Fibroblast of skin of left biceps (primary cell): Measurements from ENCODE around the gene LIME1.
"Not testable (repeated sequence)": the region's sequence is repeated elsewhere in the genome, so short reads cannot be mapped to it uniquely, and the experiment has no call there.

Experiments
- DNase-seq, 2 experiments: peaks; one replicate each; pipeline ENCODE4 v3.0.0-alpha.2; 2013; ENCODE audit warnings: low read depth in 2 of 2

The LIME1 gene

GRCh38 chr20:63707558-63708300, 28.7 kb upstream of the LIME1 start, which contains the start of the genes ARFRP1 and ZGPAT:
TSS of gene ARFRP1 (minus strand) at chr20:63707976. CDS start at chr20:63707091, 885 bp downstream.
TSS of gene ZGPAT (plus strand) at chr20:63708039. CDS start at chr20:63708581, 542 bp downstream.
- DNase-seq = peak; percentile 37 to 38

- no peak for DNase-seq
These were observed 27.9 kb upstream of the LIME1 start for GRCh38 chr20:63708301-63709148.

- no peak for DNase-seq
These were observed 27.3 kb upstream of the LIME1 start for GRCh38 chr20:63709149-63709527.

GRCh38 chr20:63711085-63711645, 25.3 kb upstream of the LIME1 start:
- no peak for DNase-seq

DNA sequence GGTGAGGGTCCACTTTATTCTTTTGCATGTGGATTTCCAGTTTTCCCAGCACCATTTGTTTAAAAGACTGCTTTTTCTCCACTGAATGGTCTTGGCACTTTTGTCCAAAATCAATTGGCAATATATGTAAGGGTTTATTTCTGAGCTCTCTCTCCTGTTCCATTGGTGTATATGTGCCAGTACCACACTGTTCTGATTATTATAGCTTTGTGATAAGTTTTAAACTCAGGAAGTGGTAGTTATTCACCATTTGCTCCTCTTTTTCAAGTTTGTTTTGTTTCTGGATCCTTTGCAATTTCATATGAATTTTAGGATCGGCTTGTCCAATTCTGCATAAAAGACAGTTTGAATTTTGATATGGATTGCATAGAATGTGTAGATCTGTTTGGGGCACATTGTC, 24.3 kb upstream of the LIME1 start:
- DNase-seq = no peak

DNA sequence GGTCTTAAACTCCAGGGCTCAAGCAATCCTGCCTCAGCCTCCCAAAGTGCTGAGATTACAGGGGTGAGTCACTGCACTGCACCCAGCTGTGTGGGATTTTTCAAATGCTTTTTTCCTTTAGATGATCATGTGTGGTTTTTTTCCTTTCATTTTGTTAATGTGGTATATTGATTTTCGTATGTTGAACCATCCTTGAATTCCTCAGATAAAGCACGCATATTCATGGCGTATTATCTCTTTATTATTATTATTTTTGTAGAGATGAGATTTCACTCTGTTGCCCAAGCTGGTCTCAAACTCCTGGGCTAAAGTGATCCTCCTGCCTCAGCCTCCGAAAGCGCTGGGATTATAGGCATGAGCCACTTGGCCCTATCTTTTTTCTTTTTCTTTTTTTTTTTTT, 21.6 kb upstream of the LIME1 start:
- no peak for DNase-seq

DNA sequence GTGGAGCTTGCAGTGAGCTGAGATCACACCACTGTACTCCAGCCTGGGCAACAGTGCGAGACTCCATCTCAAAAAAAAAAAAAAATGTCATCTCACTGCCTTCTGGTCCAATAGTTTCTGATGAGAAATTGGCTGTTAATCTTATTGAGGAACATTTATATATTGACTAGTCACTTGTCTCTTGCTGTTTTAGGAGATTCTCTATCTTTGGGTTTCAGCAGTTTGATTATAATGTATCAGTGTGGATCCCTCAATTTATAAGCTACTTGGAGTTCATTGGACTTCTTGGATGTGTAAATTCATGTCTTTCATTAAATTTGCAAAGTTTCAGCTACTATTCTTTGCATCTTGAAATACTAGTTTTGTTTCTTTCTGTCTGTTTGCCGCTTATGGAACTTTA, 17.5 kb upstream of the LIME1 start:
- no peak for DNase-seq

- DNase-seq = not testable (repeated sequence)
These were observed 13.4 kb upstream of the LIME1 start for GRCh38 chr20:63722967-63723622.

DNA sequence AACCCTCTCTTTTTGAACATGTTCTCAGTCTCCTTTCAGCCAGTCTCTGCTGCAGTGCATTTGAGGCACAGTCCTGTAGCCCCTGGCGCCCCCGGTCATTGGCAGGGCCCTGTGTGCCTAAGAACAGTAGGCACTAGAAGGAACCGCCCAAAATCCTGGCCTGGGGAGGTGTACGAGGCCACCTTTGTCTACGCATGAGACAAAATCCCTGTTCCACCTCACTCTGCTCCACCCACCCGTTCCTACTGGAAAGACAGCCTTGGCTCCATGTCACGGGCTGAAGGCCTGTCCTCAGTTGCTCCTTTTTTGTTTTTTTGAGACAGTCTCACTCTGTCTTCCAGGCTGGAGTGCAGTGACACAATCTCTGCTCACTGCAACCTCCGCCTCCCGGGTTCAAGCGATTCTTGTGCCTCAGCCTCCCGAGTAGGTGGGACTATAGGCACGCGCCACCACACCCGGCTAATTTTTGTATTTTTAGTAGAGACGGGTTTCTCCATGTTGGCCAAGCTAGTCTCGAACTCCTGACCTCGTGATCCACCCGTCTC, 6.2 kb upstream of the LIME1 start:
- not testable (repeated sequence) for DNase-seq

DNA sequence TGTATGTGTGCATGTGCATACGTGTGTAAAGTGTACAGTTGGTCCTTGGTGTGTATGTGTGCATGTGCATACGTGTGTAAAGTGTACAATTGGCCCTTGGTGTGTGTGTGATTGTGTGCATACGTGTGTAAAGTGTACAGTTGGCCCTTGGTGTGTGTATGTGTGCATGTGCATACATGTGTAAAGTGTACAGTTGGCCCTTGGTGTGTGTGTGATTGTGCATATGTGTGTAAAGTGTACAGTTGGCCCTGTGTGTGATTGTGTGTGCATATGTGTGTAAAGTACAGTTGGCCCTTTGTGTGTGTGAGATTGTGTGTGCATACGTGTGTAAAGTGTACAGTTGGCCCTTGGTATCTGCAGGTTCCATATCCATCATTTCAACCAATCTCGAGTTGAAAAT, 5.1 kb upstream of the LIME1 start:
- DNase-seq = no peak

DNA sequence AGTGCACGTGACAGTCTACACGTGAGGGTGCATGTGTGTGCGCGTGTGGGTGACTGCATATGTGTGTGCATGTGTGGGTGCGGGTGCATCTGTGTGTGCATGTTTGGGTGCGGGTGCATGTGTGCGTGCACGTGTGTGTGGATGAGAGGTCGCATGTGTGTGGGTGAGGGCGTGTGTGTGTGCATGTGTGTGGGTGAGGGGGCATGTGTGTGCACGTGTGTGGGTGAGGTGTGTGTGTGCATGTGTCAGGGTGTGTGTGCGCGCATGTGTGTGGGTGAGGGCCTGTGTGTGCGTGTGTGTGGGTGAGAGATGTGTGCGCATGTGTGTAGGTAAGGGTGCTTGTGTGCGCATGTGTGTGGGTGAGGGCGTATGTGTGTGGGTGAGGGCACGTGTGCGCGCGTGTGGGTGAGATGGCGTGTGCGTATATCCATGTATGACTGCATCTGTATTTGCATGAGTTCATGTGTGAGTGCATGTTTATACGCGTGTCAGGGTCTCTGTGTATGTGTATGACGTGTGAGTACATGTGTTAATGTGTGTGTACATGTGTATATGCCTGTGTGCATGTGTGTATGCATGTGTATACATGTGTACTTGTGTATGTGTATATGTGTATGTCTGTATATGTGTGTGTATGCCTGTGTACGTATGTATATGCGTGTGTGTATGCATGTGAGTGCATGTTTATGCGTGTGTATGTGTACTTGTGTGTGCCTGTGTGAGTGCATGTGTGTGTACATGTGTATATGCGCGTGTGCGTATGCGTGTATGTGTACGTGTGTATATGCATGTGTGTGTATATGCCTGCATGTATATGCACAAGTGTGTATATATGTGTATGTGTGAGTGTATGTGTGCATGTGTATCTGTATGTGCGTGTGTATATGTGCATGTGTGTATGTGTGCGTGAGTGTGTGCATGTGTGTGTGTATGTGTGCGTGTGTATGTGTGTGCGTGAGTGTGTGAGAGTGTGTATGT, 4.1 kb upstream of the LIME1 start:
- DNase-seq = no peak

DNA sequence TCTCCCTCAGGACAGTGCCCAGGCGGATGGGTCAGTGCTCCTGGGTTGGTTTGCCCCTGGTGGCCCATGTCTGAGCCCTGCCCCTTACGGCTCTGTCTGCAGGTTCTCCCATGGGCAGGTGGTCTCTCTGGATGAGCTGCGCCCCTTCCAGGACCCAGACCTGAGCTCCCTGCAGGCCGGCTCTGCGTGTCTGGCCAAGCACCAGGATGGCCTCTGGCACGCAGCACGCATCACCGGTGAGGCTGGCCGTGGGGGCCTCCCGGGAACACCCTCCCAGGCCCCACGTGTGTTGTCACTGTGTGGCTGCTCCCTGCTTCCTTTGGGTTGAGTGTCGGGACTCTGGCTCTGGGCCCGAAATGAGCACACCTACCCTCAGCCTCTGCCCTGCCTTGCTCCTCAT, 3.3 kb upstream of the LIME1 start:
- no peak for DNase-seq

DNA sequence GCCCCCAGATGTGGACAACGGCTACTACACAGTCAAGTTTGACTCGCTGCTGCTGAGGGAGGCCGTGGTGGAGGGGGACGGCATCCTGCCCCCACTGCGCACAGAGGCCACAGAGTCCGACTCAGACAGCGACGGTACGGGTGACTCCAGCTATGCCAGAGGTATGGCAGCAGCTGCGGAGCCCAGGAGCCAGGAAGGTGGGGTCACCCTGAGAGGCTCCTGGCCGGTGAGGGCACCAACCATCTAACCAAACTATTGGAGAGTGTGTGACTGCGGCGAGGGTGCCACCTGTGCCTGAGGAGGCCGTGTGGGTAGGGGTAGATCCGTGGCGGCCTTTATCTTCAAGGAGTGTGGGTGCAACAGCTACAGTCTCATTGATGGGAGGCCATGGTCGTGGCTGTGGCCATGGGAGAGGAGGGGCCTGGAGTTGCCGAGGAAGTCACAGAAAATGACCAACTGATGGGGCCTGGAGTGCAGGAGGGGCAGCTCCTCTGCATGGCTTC, 2.8 kb upstream of the LIME1 start:
- no peak for DNase-seq

DNA sequence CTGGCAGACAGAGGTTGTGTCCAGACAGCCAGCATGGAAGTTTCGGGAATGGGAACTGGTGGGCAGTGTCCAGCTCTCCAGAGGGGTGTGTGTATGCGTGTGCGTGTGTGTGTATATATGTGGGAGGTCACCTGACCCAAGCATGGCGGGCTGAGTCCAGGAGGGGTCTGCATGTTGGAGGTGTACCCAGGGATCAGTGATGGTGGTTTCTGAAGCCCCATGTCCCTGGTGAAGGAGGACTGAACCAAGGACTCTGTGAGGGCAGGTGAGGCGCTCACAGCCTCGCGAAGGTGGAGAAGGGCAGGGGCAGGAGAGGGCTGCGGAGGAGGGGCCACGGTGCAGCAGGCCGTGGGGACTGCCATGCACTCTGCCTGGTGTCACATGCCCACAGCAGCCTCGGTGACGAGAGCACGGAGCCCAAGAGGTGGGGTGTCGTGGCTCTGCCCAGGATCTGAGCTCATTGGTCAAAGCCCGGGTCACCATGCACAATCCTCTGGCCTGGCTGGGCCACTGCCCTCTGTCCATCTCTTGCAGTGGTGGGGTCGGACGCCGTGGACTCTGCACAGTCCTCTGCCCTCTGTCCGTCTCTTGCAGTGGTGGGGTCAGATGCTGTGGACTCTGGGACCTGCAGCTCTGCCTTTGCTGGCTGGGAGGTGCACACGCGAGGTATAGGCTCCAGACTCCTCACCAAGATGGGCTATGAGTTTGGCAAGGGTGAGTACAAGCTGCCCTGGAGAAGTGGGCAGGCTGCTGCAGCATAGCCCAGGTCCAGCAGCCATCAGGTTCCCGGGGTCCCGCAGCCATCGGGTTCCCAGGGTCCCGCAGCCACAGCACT, 2.1 kb upstream of the LIME1 start:
- no peak for DNase-seq

- no peak for DNase-seq
These were observed 1.3 kb upstream of the LIME1 start for GRCh38 chr20:63734946-63735858.

DNA sequence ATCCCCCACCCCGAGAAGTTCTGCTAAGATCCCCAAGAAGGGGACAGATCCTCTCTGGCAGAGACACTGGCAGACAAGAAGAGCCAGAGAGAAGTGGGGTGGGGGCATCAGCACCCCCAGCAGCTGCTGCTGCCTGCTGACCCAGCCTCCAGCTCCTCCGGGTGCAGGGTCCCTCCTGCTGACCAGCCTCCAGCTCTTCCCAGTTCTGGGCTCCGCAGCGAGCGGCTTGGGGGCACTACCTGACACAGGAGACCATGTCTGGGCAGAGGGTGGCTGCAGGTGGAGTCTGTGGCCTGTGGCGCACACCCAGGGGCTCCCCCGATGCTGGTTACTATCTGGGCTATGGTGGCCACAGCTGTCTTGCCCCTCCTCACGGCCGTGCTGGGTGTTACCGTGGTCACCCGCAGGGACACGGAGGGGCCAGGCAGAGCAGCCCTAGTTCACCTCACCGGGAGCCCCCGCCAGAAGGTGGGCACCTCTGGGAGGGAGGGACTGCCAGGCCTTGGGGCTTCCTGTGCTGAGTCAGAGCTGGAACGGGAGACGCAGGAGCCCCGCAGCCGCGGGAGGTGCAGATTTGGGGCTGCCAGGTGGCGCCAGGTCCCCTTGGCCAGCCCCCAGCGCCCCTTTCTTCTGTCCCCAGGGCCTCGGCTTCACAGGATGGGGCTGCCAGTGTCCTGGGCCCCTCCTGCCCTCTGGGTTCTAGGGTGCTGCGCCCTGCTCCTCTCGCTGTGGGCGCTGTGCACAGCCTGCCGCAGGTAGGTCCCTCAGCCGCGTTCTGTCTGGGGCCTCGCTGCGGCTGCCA, 630 bp downstream of the LIME1 start:
- no peak for DNase-seq

GRCh38 chr20:63737695-63737944, 1.2 kb downstream of the LIME1 start:
- no peak for DNase-seq
